GM21825 (cell line): Measurements from ENCODE around the gene HARS2.
"Not testable (repeated sequence)": the region's sequence is repeated elsewhere in the genome, so short reads cannot be mapped to it uniquely, and the experiment has no call there.

Experiments used
- ATAC-seq: cut with Tn5 transposase; IDR thresholded peaks from one replicate; pipeline ENCODE4 v1.9.1; 2021; ENCODE audit warnings: mild to moderate bottlenecking, moderate library complexity; ENCODE audit not compliant: unreplicated experiment

Gene HARS2

DNA sequence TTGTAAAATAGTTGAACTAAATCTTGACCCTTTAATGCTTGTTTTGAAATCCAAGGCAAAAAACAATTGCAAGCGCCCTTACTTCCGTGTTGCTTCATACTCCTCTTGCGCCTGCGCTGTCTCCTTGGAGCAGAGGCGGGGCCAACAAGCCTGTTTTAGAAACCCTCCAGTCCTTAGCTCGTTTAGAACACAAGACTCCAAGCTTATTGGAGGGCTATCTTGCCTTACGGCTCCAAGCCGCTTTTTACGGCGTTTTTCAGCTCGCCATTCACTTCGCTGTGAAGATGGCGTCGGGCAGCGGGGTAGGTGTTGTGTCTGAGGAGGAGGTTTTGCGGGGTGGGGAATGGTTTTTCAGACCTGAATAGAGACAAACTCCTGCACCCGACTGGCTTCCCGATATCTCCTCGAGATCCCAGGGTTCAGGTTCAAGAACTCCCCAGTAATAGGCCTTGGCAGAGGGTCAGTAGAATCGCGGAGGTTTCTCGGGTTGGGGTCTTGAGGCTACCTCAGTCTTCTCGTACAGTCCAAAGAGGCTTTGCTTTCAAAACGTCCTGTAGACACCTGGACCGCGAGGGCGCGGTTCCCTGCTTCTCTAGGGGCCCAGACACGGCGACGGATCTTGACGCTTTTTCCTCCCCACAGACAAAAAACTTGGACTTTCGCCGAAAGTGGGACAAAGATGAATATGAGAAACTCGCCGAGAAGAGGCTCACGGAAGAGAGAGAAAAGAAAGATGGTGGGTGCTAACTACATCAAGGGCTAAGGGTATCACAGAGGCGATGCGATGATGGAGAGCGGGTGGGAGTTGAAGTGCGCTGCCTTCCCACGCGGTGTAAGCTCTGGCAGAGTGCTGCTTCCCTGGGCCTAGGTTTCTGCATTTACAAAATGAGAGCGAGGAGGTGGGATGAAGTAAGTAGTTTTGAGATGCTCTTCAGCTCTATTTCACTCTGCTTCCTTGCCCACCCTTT lies 9.2 kb downstream of the HARS2 start, which contains the start of gene ZMAT2:
TSS of gene ZMAT2 (plus strand) at position 271 of the 968 bp plus-strand sequence. CDS start at position 285, 14 bp downstream.
- peak; percentile 86 for ATAC-seq

DNA sequence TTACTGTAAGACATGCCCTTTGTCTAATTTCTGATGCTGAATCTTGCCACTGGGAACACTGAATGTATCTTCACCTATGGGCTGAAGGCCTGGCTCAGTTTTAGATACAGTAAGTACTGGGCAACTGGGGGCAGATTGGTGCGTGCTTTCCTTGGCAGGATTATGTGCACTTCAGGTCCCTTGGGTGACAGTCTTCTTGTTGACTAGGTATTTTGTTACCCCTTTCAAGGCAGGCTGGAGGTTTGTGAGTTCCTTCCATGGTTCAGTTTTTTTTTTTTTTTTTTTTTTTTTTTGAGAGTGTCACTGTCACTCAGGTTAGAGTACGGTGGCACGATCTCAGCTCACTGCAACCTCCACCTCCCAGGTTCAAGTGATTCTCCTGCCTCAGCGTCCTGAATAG lies 16.6 kb downstream of the HARS2 start:
- ATAC-seq = no peak

DNA sequence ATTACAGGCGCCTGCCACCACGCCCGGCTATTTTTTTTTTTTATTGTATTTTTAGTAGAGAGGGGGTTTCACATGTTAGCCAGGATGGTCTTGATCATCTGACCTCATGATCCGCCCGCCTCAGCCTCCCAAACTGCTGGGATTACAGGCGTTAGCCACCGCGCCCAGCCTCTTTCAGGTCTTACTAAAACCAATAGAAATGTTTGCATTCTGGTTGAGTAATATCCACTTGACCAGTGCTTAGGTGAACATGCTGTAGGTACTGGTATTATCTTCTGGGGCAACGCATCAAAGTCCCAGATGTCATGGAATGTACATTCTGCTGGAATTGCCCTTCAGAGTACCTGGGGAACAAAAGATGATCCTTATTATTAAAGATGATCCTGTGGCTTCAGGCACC lies 17.5 kb downstream of the HARS2 start:
- ATAC-seq = not testable (repeated sequence)

DNA sequence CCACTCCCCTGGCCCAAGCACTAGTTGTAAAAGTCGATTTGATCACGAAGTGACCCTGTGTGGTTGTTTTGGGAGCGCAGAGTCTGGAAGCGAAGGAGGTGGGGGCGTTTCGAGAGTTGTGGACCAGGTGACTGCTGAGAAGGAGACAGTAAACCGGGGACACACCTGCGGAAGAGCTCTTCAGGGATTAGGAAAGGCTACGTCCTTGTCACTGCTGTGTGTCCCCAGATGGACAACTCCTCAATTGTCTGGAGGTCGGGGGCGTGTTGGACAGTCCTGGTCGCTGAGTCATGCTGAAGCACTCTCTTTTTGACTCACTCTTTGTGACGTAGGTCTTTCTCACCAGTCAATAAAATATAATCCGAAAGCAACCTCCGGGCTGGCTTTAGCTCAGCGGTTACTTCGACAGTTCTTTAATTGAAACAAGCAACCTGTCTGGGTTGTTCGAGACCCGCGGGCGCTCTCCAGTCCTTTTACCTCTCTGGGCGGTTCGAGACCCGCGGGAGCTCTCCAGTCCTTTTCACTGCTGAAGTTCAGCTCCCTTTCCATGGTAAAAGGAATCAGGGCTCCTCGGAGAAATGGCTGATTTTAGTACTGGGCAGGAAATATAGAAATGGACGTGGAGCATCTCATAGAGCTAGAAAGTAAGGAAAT lies 19.8 kb downstream of the HARS2 start:
- ATAC-seq = peak; percentile 89

DNA sequence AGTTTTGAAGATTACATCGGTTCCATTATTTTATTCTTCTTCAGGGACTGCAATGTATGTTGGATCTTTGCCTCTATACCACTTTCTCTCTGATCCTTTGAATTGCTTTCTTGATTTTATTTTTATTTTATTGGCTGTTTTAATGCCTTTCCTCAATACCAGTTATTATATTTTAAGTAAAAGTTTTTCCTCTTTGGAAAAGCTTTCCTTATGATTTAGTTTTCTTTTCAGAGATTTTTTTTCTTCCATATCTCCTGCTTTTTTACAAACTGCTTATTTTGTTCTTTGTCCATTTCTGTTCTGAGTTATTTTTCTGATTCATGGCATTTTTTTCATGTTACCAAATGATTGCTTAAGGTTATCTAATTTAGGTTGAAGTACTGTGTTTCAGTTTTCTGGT lies 20.5 kb downstream of the HARS2 start:
- no peak for ATAC-seq

DNA sequence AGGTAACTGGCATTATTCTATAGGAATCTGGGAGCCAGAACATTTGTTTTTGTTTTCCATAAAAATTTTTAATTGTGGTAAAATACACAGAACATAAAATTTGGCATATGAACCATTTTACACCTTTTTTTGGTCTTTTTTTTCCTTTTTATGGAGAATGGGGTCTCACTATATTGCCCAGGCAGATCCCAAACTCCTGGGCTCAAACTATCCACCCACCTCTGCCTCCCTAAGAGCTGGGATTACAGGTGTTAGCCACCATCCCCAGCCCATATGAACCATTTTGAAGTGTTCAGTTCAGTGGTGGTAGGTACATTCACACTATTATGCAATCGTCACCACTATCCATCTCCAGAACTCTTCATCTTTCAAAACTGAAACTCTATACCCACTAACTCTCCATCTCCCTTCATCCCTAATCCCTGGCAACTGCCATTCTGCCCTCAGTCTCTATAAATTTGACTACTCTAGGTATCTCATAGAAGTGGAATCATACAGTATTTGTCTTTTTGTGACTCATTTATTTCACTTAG lies 22.4 kb downstream of the HARS2 start:
- ATAC-seq = no peak

DNA sequence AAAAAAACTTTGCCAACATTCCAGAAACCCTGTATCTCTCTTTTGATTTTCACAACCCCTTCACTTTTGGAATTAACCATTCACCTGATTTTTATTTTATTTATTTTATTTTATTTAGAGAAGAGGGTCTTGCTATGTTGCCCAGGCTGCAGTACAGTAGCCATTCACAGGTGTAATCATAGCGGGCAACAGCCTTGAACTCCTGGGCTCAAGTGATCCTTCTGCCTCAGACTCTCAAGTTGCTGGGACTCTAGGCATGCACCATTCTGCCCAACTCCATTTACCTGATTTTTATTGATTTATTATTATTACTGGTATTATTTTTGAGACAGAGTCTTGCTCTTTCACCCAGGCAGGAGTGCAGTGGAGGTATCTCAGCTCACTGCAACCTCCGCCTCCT lies 25.0 kb downstream of the HARS2 start:
- ATAC-seq = not testable (repeated sequence)

DNA sequence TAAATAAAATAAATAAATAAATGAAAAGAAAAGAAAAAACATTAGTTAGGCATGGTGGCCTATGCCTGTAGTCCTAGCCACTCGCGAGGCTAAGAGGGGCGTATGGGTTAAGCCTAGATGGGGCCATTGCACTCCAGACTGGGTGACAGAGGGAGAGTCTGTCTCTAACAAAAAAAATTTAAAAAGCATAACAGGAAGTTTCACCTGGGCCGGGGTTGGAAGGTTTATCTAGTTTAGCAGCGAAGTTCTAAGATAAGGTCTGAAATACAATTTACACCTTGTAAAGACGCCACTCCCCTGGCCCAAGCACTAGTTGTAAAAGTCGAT lies 27.0 kb downstream of the HARS2 start:
- ATAC-seq = no peak

DNA sequence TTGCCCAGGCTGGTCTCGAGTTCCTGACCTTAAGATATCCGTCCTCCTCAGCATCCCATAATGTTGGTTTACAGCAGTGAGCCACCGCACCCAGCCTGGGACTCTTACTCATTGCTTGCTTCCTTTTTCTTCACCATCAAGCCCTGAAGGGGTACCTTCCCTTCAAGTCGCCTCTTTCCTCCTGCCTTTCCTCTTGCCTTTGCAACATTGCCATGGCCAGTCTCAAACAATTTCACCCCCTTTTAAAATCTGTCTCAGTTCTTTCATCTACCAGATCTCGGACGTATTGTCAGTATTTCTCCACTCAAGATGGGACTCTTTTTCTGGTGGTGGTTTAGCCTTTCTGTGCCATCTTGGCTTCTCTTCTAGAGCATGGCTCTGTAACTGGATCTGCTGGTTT lies 29.5 kb downstream of the HARS2 start:
- not testable (repeated sequence) for ATAC-seq

DNA sequence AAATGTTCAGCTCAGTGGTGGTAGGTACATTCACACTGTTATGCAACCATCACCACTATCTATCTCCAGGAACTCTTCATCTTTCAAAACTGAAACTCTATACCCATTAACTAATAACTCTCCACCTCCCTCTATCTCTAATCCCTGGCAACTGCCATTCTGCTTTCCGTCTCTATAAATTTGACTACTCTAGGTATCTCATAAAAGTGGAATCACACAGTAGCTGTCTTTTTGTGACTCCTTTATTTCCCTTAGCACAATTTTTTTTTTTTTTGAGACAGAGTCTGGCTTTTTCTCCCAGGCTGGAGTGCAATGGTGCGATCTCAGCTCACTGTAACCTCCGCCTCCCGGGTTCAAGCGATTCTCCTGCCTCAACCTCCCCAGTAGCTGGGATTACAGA lies 30.1 kb downstream of the HARS2 start:
- not testable (repeated sequence) for ATAC-seq

DNA sequence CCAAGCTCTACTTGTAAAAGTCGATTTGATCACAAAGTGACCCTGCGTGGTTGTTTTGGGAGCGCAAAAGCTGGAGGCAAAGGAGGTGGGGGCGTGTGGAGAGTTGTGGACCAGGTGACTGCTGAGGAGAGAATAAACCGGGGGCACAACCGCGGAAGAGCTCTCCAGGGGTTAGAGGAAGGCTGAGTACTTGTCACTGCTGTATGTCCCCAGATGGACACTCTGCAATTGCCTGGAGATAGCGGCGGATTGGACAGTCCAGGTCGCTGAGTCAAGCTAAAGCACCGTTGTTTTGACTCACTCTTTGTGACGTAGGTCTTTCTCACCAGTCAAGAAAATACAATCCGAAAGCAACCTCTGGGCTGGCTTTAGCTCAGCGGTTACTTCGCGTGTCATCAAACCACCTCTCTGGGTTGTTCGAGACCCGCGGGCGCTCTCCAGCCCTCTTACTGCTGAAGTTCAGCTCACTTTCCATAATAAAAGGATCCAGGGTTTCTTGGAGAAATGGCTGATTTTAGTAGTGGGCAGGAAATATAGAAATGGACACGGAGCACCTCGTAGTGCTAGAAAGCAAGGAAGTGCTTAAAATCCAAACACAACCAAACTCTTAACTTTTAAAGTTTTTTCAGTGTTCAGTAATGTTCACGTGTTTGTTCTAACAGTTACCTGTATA lies 34.7 kb downstream of the HARS2 start:
- ATAC-seq = peak; percentile 67

DNA sequence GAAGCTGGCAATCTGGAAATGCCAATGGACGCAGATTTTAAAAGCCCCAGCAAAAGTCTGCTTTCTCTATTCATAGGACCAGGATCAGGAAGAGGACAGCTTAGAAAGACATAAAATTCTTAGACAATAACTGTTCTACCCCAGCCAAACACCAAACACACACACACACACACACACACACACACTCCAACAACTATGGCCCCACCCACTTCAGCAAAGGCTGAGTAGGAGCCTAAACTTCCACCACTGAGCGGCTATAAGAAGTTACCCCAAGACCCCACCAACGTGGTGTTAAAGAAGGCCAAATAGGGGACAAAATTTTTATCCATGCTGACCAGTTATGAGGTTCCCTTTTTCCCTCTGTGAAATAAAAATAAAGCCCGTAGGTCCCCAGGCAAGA lies 41.8 kb downstream of the HARS2 start:
- ATAC-seq = no peak

DNA sequence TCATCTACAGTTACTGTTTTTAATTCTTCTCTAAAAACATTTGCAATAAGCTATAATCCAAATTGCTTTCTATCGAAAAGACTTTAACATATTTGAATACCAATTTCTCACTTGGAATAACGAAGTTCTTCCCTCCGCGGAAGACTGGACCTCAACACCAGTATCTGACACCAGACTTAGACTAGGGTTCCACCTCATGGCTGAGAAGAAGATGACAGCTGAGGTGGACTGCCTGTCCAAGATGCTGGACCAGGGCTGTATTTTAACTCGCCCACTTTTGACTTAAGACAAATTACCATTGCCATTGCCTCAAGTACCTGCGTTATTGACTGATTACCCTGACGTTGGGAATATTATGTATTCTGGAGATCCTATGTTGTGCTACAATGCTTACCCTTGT lies 43.1 kb downstream of the HARS2 start:
- no peak for ATAC-seq

DNA sequence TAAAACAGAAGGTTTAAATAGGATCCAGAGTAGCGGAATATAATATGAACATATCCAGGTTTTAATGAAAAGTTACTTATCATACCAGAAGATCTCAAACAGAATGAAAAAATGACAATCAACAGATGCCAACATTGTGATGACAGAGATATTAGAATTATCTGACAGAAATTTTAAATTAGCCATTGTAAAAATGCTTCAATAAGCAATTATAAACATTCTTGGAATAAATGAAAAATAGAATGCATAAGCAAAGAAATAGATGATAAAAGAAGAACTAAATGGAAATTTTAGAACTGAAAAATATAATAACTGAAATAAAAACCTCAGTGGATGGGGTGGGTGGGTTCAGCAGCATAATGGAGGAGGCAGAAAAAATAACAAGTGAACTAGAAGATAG lies 46.2 kb downstream of the HARS2 start:
- ATAC-seq = no peak

DNA sequence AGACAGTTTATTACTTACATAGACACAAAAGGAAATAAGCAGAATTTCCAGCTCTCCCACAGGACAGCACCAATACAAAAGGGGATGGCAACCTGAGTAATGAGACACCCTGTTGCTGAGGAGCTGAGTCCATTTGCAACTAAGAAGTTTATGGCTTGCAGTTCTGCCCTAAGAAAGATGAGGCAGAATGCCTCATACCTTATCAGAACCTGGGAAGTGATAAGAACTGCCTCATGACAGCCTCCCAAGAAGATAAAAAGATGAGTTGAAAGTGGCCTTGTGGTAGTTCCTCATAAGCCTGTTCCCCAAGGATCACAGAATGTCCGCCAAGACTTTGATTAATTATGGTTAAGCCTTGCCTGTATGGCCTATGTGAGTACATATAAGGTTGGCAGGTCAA lies 50.7 kb downstream of the HARS2 start:
- no peak for ATAC-seq
